HFF-Myc (cell line): ENCODE measurements around the gene COA8.

Experiments used
- DNase-seq: peaks from one replicate; pipeline ENCODE4 v3.0.0-alpha.2; 2011; ENCODE audit warnings: low read depth; ENCODE audit errors: extremely low read depth
- H3K4me3 ChIP-seq: replicated peaks from 2 replicates; pipeline ENCODE4 v1.5.1; 2011; ENCODE audit warnings: low read depth, mild to moderate bottlenecking, control low read depth, low read length
- CTCF ChIP-seq: IDR thresholded peaks from 2 replicates; pipeline ENCODE4 v1.5.1; 2012; ENCODE audit warnings: mild to moderate bottlenecking, low read depth, low read length, control low read depth; ENCODE audit errors: missing control alignments

The COA8 gene

GRCh38 chr14:103552846-103553210, 9.9 kb upstream of the COA8 start:
- H3K4me3 ChIP-seq = no peak overlapping the region
- DNase-seq = no peak
- TF ChIP-seq CTCF = no peak

GRCh38 chr14:103555559-103556337, 7.0 kb upstream of the COA8 start:
- H3K4me3 ChIP-seq = no peak overlapping the region
- no peak for TF ChIP-seq CTCF
- DNase-seq = no peak

GRCh38 chr14:103556946-103557758, 5.6 kb upstream of the COA8 start:
- no peak for DNase-seq
- H3K4me3 ChIP-seq = no peak overlapping the region
- no peak for TF ChIP-seq CTCF

GRCh38 chr14:103558071-103558882, 4.5 kb upstream of the COA8 start:
- no peak for DNase-seq
- no peak for TF ChIP-seq CTCF
- H3K4me3 ChIP-seq = no peak overlapping the region

GRCh38 chr14:103559766-103560165, 3.0 kb upstream of the COA8 start:
- no peak for DNase-seq
- TF ChIP-seq CTCF = no peak
- H3K4me3 ChIP-seq = no peak overlapping the region

- no peak for TF ChIP-seq CTCF
- H3K4me3 ChIP-seq = peak overlapping the region; percentile 75
Observed at GRCh38 chr14:103560691-103561090, 2.1 kb upstream of the COA8 start.

More at GRCh38 chr14:103560691-103561090, 2.1 kb upstream of the COA8 start:
- no peak for DNase-seq
